OCI-LY1 (cell line): ENCODE measurements around the gene TPRA1.

Experiments used
- H2AFZ ChIP-seq: fragments of 200-600 bp; sonication (generic), shearing (Covaris generic); 2 replicates; pipeline ENCODE4 v1.6.0; 2014; ENCODE audit warnings: antibody characterized with exemption, mild to moderate bottlenecking, low read length
- H3F3A ChIP-seq: fragments of 200-600 bp; sonication (generic), shearing (Covaris generic); 2 replicates; pipeline ENCODE4 v1.6.0; 2014; ENCODE audit warnings: mild to moderate bottlenecking, antibody characterized with exemption, low read length, moderate library complexity; ENCODE audit not compliant: insufficient read depth
- H3K27ac ChIP-seq: fragments of 200-600 bp; sonication (generic); 2 replicates; pipeline ENCODE4 v1.5.1; 2014; ENCODE audit warnings: low read length, mixed run types, mild to moderate bottlenecking, low read depth; ENCODE audit not compliant: poor library complexity, severe bottlenecking
- H3K27me3 ChIP-seq: fragments of 200-600 bp; sonication (generic); 2 replicates; pipeline ENCODE4 v1.6.0; 2014; ENCODE audit warnings: antibody characterized with exemption, mild to moderate bottlenecking, low read length, moderate library complexity; ENCODE audit not compliant: insufficient read depth
- H3K36me3 ChIP-seq: fragments of 200-600 bp; sonication (generic); 2 replicates; pipeline ENCODE4 v1.6.1; 2014; ENCODE audit warnings: mild to moderate bottlenecking, antibody characterized with exemption, low read length, moderate library complexity, mixed read lengths; ENCODE audit not compliant: insufficient read depth
- H3K4me1 ChIP-seq: fragments of 200-600 bp; sonication (generic); 2 replicates; pipeline ENCODE4 v1.5.1; 2014; ENCODE audit warnings: mild to moderate bottlenecking, low read length, moderate library complexity; ENCODE audit not compliant: insufficient read depth, severe bottlenecking
- H3K4me2 ChIP-seq: fragments of 200-600 bp; sonication (generic), shearing (Covaris generic); 2 replicates; pipeline ENCODE4 v1.6.1; 2014; ENCODE audit warnings: low read length
- H3K4me3 ChIP-seq: fragments of 200-600 bp; sonication (generic); 2 replicates; pipeline ENCODE4 v1.5.1; 2014; ENCODE audit warnings: low read length, low read depth, mild to moderate bottlenecking, mixed read lengths; ENCODE audit not compliant: poor library complexity, severe bottlenecking
- H3K79me2 ChIP-seq: fragments of 200-600 bp; shearing (Covaris generic); 2 replicates; pipeline ENCODE4 v1.6.1; 2016; ENCODE audit warnings: mixed run types, low read length, mixed read lengths; ENCODE audit not compliant: insufficient read depth
- H3K9ac ChIP-seq: fragments of 200-600 bp; sonication (generic), shearing (Covaris generic); 2 replicates; pipeline ENCODE4 v1.6.1; 2014; ENCODE audit warnings: mild to moderate bottlenecking, low read length, mixed read lengths
- H3K9me2 ChIP-seq: fragments of 200-600 bp; sonication (generic), shearing (Covaris generic); 2 replicates; pipeline ENCODE4 v1.6.1; 2014; ENCODE audit warnings: low read depth, mild to moderate bottlenecking, low read length, mixed read lengths
- H3K9me3 ChIP-seq: fragments of 200-600 bp; shearing (Covaris generic); 2 replicates; pipeline ENCODE4 v1.6.1; 2014; ENCODE audit warnings: low read length, mixed read lengths
- H4K20me1 ChIP-seq: fragments of 200-600 bp; sonication (generic), shearing (Covaris generic); 2 replicates; pipeline ENCODE4 v1.6.0; 2016; ENCODE audit warnings: mild to moderate bottlenecking, low read length; ENCODE audit not compliant: insufficient read depth
- CTCF ChIP-seq: fragments of 200-600 bp; sonication (generic), shearing (Covaris generic); IDR thresholded peaks from 2 replicates; pipeline ENCODE4 v1.5.1; 2017; ENCODE audit warnings: mild to moderate bottlenecking, antibody characterized with exemption, low read length, moderate library complexity, mixed read lengths
- EZH2 ChIP-seq: fragments of 200-600 bp; sonication (generic), shearing (Covaris generic); IDR thresholded peaks from 2 replicates; pipeline ENCODE4 v1.8.0; 2017; ENCODE audit warnings: borderline replicate concordance, mixed run types, mild to moderate bottlenecking, antibody characterized with exemption, low read length, moderate library complexity, mixed read lengths

Gene TPRA1

GRCh38 chr3:127565711-127566110, 24.8 kb downstream of the TPRA1 start:
- Histone ChIP-seq H3K9me2 (no peaks in the 10 kb centered on the region), H2AFZ (no peak overlapping the region), H3F3A (no peaks in the 10 kb centered on the region)

GRCh38 chr3:127560051-127560787, 30.3 kb downstream of the TPRA1 start:
- peak overlapping the region; percentile 88; the same call in 1 of the 2 replicates for H2AFZ ChIP-seq
- H3K4me3 ChIP-seq, result peak overlapping the region; percentile 31
- no peak overlapping the region for H3K4me2 ChIP-seq
- peaks cover 10% of the 10 kb centered on the region for H3K9me3 ChIP-seq
- no peaks in the 10 kb centered on the region for H3K9me2 ChIP-seq
- no peaks in the 10 kb centered on the region for H4K20me1 ChIP-seq
- TF ChIP-seq CTCF (no peak), EZH2 (no peak)
- H3K9ac ChIP-seq, result no peak overlapping the region
- H3K27me3 ChIP-seq, result no peaks in the 10 kb centered on the region; the same call in 1 of the 2 replicates
- no peak overlapping the region for H3K27ac ChIP-seq
- H3K4me1 ChIP-seq, result no peaks in the 10 kb centered on the region
- H3K36me3 ChIP-seq, result no peaks in the 10 kb centered on the region; the same call in 1 of the 2 replicates
- H3K79me2 ChIP-seq, result no peaks in the 10 kb centered on the region
- no peaks in the 10 kb centered on the region for H3F3A ChIP-seq

More at GRCh38 chr3:127565711-127566110, 24.8 kb downstream of the TPRA1 start:
- no peak overlapping the region for H3K27ac ChIP-seq
- H3K9me3 ChIP-seq, result no peaks in the 10 kb centered on the region
- H3K4me2 ChIP-seq, result no peak overlapping the region
- 0 out of 2 replicates have a peak, but pooled peaks cover 2% of the 10 kb centered on the region for H3K36me3 ChIP-seq
- no peaks in the 10 kb centered on the region for H3K4me1 ChIP-seq
- H3K79me2 ChIP-seq, result no peaks in the 10 kb centered on the region
- TF ChIP-seq CTCF, result no peak
- no peak for TF ChIP-seq EZH2
- no peak overlapping the region for H3K4me3 ChIP-seq
- no peaks in the 10 kb centered on the region for H3K27me3 ChIP-seq
- no peak overlapping the region for H3K9ac ChIP-seq
- H4K20me1 ChIP-seq, result no peaks in the 10 kb centered on the region

GRCh38 chr3:127556565-127556964, 34.0 kb downstream of the TPRA1 start:
- H3K9me2 ChIP-seq, result no peaks in the 10 kb centered on the region
- H3K36me3 ChIP-seq, result no peaks in the 10 kb centered on the region; the same call in 1 of the 2 replicates
- peaks cover 10% of the 10 kb centered on the region for H3K9me3 ChIP-seq
- no peak overlapping the region for H3K4me3 ChIP-seq
- TF ChIP-seq EZH2, result no peak
- TF ChIP-seq CTCF, result peak; percentile 60
- no peak overlapping the region for H2AFZ ChIP-seq
- no peaks in the 10 kb centered on the region for H3F3A ChIP-seq
- no peaks in the 10 kb centered on the region for H3K4me1 ChIP-seq
- H4K20me1 ChIP-seq, result no peaks in the 10 kb centered on the region
- no peaks in the 10 kb centered on the region; the same call in 1 of the 2 replicates for H3K27me3 ChIP-seq
- no peak overlapping the region for H3K27ac ChIP-seq
- H3K9ac ChIP-seq, result no peak overlapping the region
- no peaks in the 10 kb centered on the region for H3K79me2 ChIP-seq
- H3K4me2 ChIP-seq, result no peak overlapping the region
